ENCODE measurements around the gene OGDH. TPM values are rescaled to one million over a fixed set of nuclear protein-coding genes. Genes with fewer than 3 reads are reported as not detected.

The OGDH gene
- total RNA-seq, 1 donor from 2014 or later = 102 TPM

- DNase-seq = no peak
- no peaks in the 10 kb centered on the region for H3K9me3 Mint-ChIP-seq (ENCODE audit: unreplicated experiment)
- H3K27ac Mint-ChIP-seq (ENCODE audit: unreplicated experiment) = peak overlapping the region; percentile 90
- H3K4me3 Mint-ChIP-seq (ENCODE audit: unreplicated experiment) = no peak overlapping the region
- peaks cover 15% of the 10 kb centered on the region for H3K4me1 Mint-ChIP-seq (ENCODE audit: low read depth, unreplicated experiment)
- TF ChIP-seq, protein P1, sequence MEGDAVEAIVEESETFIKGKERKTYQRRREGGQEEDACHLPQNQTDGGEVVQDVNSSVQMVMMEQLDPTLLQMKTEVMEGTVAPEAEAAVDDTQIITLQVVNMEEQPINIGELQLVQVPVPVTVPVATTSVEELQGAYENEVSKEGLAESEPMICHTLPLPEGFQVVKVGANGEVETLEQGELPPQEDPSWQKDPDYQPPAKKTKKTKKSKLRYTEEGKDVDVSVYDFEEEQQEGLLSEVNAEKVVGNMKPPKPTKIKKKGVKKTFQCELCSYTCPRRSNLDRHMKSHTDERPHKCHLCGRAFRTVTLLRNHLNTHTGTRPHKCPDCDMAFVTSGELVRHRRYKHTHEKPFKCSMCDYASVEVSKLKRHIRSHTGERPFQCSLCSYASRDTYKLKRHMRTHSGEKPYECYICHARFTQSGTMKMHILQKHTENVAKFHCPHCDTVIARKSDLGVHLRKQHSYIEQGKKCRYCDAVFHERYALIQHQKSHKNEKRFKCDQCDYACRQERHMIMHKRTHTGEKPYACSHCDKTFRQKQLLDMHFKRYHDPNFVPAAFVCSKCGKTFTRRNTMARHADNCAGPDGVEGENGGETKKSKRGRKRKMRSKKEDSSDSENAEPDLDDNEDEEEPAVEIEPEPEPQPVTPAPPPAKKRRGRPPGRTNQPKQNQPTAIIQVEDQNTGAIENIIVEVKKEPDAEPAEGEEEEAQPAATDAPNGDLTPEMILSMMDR (IDR thresholded peaks at IDR 0.05; ENCODE audit: partially characterized antibody, unreplicated experiment) = peak; percentile 67
- H3K36me3 Mint-ChIP-seq (ENCODE audit: unreplicated experiment) = peaks cover 8% of the 10 kb centered on the region
- peaks cover 2% of the 10 kb centered on the region for H3K27me3 Mint-ChIP-seq (ENCODE audit: unreplicated experiment)
Measured at GRCh38 chr7:44565795-44566559, 40.5 kb upstream of the OGDH start.

- Mint-ChIP-seq H3K9me3 (ENCODE audit: unreplicated experiment) (no peaks in the 10 kb centered on the region), H3K36me3 (ENCODE audit: unreplicated experiment) (peaks cover 8% of the 10 kb centered on the region), H3K27ac (ENCODE audit: unreplicated experiment) (peak overlapping the region; percentile 59), H3K27me3 (ENCODE audit: unreplicated experiment) (peaks cover 2% of the 10 kb centered on the region), H3K4me1 (ENCODE audit: low read depth, unreplicated experiment) (peaks cover 15% of the 10 kb centered on the region), H3K4me3 (ENCODE audit: unreplicated experiment) (no peak overlapping the region)
- TF ChIP-seq, protein P1 (IDR thresholded peaks at IDR 0.05; ENCODE audit: partially characterized antibody, unreplicated experiment) = no peak
- no peak for DNase-seq
Measured at GRCh38 chr7:44566680-44567079, 39.7 kb upstream of the OGDH start.

GRCh38 chr7:44567884-44568283 lies 38.5 kb upstream of the OGDH start:
- Mint-ChIP-seq H3K27ac (ENCODE audit: unreplicated experiment) (no peak overlapping the region), H3K36me3 (ENCODE audit: unreplicated experiment) (peaks cover 8% of the 10 kb centered on the region), H3K4me1 (ENCODE audit: low read depth, unreplicated experiment) (peaks cover 15% of the 10 kb centered on the region), H3K9me3 (ENCODE audit: unreplicated experiment) (peaks cover 2% of the 10 kb centered on the region), H3K4me3 (ENCODE audit: unreplicated experiment) (no peak overlapping the region), H3K27me3 (ENCODE audit: unreplicated experiment) (peaks cover 3% of the 10 kb centered on the region)
- TF ChIP-seq, protein P1 (IDR thresholded peaks at IDR 0.05; ENCODE audit: partially characterized antibody, unreplicated experiment) = no peak
- no peak for DNase-seq

DNA sequence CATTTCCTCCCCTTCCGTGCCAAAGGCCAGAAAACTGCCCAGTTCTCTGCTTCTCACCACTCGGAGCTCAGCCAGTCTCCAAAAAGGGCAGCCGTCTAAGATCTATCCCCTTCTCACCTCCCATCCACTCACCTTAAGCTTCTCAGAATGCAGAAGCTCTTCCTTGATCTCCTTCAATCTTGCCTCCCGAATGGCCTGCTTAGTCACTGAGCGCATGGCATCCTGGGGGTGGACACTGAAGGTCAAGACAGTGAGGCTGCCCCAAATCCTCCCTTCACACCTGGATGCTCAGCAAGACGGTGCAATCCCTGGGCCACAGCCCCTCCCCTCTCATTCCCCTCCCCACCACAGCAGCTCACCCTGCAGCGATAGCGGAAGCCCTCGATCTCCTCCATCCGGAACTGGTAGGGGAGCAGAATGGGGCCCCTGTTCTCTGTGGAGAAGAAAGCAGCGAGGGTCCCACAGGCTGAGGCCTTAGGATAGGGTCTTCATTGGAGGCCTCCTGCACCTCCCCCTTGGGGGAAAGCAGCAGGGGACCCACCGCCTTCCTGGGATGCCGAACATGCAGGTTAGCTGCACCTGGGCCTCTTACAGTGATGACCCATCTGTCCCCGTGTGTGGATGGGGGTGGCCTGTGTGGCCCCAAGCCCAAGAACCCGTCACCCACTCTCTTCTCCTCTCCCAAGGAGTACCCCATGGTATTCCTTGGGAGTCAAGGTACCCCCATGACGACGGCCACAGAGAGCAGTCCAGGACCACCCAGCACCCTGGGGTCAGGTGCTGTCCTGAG lies 37.5 kb upstream of the OGDH start:
- Mint-ChIP-seq H3K36me3 (ENCODE audit: unreplicated experiment) (peaks cover 8% of the 10 kb centered on the region), H3K4me3 (ENCODE audit: unreplicated experiment) (no peak overlapping the region)
- no peak for DNase-seq

More for the DNA sequence above, 37.5 kb upstream of the OGDH start:
- H3K9me3 Mint-ChIP-seq (ENCODE audit: unreplicated experiment) = peaks cover 7% of the 10 kb centered on the region
- no peak overlapping the region for H3K27ac Mint-ChIP-seq (ENCODE audit: unreplicated experiment)
- TF ChIP-seq, protein P1 (IDR thresholded peaks at IDR 0.05; ENCODE audit: partially characterized antibody, unreplicated experiment) = no peak
- H3K4me1 Mint-ChIP-seq (ENCODE audit: low read depth, unreplicated experiment) = peaks cover 14% of the 10 kb centered on the region
- H3K27me3 Mint-ChIP-seq (ENCODE audit: unreplicated experiment) = peaks cover 2% of the 10 kb centered on the region

All from glutamatergic neuron (in vitro differentiated cells).